Osteoblast (primary cell): Measurements from ENCODE around the gene RYR2. TPM values are rescaled to one million over a fixed set of nuclear protein-coding genes. Genes with fewer than 3 reads are reported as not detected.

Experiments
- DNase-seq: peaks from one replicate; pipeline ENCODE4 v3.0.0; 2011; ENCODE audit warnings: low spot score, mixed read lengths; ENCODE audit not compliant: insufficient read length; ENCODE audit errors: missing footprints
- H2AFZ ChIP-seq: 2 replicates; pipeline ENCODE4 v1.6.0; 2011; ENCODE audit warnings: mild to moderate bottlenecking, low read length
- H3K27ac ChIP-seq: 2 replicates; pipeline ENCODE4 v1.5.1; 2011; ENCODE audit warnings: mild to moderate bottlenecking, low read depth, low read length, moderate library complexity
- H3K27me3 ChIP-seq: 2 replicates; pipeline ENCODE4 v1.6.0; 2012; ENCODE audit warnings: mild to moderate bottlenecking, control low read depth, inconsistent platforms, low read length, moderate library complexity; ENCODE audit not compliant: insufficient read depth
- H3K36me3 ChIP-seq: 2 replicates; pipeline ENCODE4 v1.5.1; 2011; ENCODE audit warnings: mild to moderate bottlenecking, low read length, control low read depth, moderate library complexity; ENCODE audit not compliant: insufficient read depth
- H3K4me1 ChIP-seq: 2 replicates; pipeline ENCODE4 v1.5.1; 2011; ENCODE audit warnings: mild to moderate bottlenecking, low read length, control low read depth, moderate library complexity; ENCODE audit not compliant: insufficient read depth
- H3K4me2 ChIP-seq: 2 replicates; pipeline ENCODE4 v1.6.0; 2011; ENCODE audit warnings: mild to moderate bottlenecking, low read length; ENCODE audit not compliant: insufficient read depth
- H3K4me3 ChIP-seq: fragments of 200-600 bp; sonication (generic); 3 replicates; pipeline ENCODE4 v1.5.1; 2012; ENCODE audit warnings: mild to moderate bottlenecking, low read length, inconsistent platforms; ENCODE audit not compliant: insufficient read depth
- H3K79me2 ChIP-seq: 2 replicates; pipeline ENCODE4 v1.6.0; 2012; ENCODE audit warnings: mild to moderate bottlenecking, low read length, control low read depth, inconsistent platforms; ENCODE audit not compliant: insufficient read depth
- H3K9me3 ChIP-seq: 2 replicates; pipeline ENCODE4 v1.5.1; 2011; ENCODE audit warnings: low read depth, low read length, control low read depth
- H4K20me1 ChIP-seq: 2 replicates; pipeline ENCODE4 v1.6.0; 2012; ENCODE audit warnings: mild to moderate bottlenecking, low read length, control low read depth; ENCODE audit not compliant: insufficient read depth
- CTCF ChIP-seq: IDR thresholded peaks from 2 replicates; pipeline ENCODE4 v1.5.1; 2011; ENCODE audit warnings: mild to moderate bottlenecking, low read depth, low read length, moderate library complexity; ENCODE audit errors: extremely low read depth
- total RNA-seq: library from RNA; depleted of rRNA; stranded (reverse); fragments of >200 nt; gene quantifications from 2 replicates; pipeline ENCODE4 v1.2.3, GENCODE V29; 2012

RYR2 gene
- total RNA-seq, 1 donor: not detected

DNA sequence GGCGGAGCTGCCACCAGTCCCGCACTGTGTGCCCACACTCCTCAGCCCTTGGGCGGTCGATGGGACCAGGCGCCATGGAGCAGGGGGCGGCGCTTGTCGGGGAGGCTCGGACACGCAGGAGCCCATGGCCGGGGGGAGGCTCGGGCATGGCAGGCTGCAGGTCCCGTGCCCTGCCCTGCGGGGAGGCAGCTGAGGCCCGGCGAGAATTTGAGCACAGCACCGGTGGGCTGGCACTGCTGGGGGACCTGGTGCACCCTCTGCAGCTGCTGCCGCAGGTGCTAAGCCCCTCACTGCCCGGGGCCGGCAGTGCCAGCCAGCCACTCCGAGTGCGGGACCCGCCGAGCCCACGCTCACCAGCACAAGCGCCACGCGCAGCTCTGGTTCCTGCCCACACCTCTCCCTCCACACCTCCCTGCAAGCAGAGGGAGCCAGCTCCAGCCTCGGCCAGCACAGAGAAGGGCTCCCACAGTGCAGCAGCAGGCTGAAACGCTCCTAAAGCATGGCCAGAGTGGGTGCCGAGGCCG is 267.7 kb downstream of the RYR2 start:
- Histone ChIP-seq H3K27me3 (no peaks in the 10 kb centered on the region), H3K27ac (no peak overlapping the region), H3K36me3 (no peaks in the 10 kb centered on the region), H3K4me2 (no peak overlapping the region), H3K4me1 (no peaks in the 10 kb centered on the region), H3K79me2 (no peaks in the 10 kb centered on the region), H4K20me1 (no peaks in the 10 kb centered on the region), H3K4me3 (no peak overlapping the region), H2AFZ (no peak overlapping the region), H3K9me3 (no peaks in the 10 kb centered on the region)
- DNase-seq: no peak
- TF ChIP-seq CTCF: no peak

GRCh38 chr1:237316352-237316751 is 274.4 kb downstream of the RYR2 start:
- Histone ChIP-seq H3K4me3 (no peak overlapping the region), H3K36me3 (no peaks in the 10 kb centered on the region), H3K79me2 (no peaks in the 10 kb centered on the region), H2AFZ (no peak overlapping the region), H3K27me3 (no peaks in the 10 kb centered on the region), H3K4me1 (no peaks in the 10 kb centered on the region), H3K27ac (no peak overlapping the region), H4K20me1 (no peaks in the 10 kb centered on the region), H3K9me3 (no peaks in the 10 kb centered on the region), H3K4me2 (no peak overlapping the region)
- TF ChIP-seq CTCF: no peak
- no peak for DNase-seq

DNA sequence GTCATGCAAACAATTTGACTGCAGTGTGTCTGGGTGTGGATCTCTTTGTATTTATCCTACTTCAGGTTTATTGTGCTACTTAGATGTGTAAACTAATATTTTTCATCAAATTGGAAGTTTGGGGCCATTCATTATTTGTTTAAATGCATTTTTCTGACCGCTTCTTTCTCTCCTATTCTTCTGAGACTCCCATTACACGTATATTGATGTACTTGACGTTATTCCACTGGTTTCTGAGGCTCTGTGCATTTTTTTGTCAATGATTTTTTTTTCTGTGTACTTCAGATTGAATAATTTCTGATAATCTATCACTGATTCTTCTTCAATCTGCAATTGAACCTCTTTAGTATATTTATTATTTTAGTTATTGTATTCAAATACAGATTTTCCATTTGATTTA is 276.8 kb downstream of the RYR2 start:
- Histone ChIP-seq H3K4me3 (no peak overlapping the region), H3K9me3 (no peaks in the 10 kb centered on the region), H3K27me3 (no peaks in the 10 kb centered on the region), H3K4me1 (no peaks in the 10 kb centered on the region), H4K20me1 (no peaks in the 10 kb centered on the region), H2AFZ (no peak overlapping the region), H3K4me2 (no peak overlapping the region), H3K36me3 (no peaks in the 10 kb centered on the region), H3K79me2 (no peaks in the 10 kb centered on the region), H3K27ac (no peak overlapping the region)
- no peak for DNase-seq
- TF ChIP-seq CTCF: no peak

DNA sequence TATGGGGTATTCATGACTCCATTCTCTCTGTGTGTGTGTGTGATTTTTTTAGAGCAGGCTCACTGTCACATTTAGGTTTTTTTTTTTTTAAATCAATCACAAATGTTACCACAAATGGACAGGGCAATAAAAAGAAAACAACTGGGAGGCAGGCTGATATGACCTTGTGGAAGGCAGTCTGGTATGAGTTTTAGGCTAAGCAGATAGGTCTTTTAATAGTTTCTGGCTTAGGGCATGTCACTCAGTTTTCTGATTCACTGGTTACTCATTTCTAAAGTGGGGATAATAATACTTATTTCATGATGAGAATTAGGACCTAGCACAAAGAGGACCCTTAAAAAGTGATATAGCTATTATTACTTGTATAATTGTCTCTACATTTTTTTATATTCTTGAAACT is 278.9 kb downstream of the RYR2 start:
- Histone ChIP-seq H3K79me2 (no peaks in the 10 kb centered on the region), H4K20me1 (no peaks in the 10 kb centered on the region), H3K9me3 (no peaks in the 10 kb centered on the region), H3K27me3 (no peaks in the 10 kb centered on the region), H3K4me2 (no peak overlapping the region), H2AFZ (no peak overlapping the region), H3K36me3 (no peaks in the 10 kb centered on the region), H3K27ac (no peak overlapping the region), H3K4me3 (no peak overlapping the region), H3K4me1 (no peaks in the 10 kb centered on the region)
- no peak for DNase-seq
- no peak for TF ChIP-seq CTCF
